ENCODE results near the gene CYGB. TPM values are rescaled to one million over a fixed set of nuclear protein-coding genes. Genes with fewer than 3 reads are reported as not detected.
A peak's percentile ranks its signal among the peaks of the same experiment; 100 is the strongest.

The CYGB gene
- total and polyA plus RNA-seq, 9 of the 15 experiments (the other 6 are each of a cell fraction or from before 2014, with no cell fraction given), result 0.08 to 0.95 (median 0.18) TPM; not detected in 5

DNA sequence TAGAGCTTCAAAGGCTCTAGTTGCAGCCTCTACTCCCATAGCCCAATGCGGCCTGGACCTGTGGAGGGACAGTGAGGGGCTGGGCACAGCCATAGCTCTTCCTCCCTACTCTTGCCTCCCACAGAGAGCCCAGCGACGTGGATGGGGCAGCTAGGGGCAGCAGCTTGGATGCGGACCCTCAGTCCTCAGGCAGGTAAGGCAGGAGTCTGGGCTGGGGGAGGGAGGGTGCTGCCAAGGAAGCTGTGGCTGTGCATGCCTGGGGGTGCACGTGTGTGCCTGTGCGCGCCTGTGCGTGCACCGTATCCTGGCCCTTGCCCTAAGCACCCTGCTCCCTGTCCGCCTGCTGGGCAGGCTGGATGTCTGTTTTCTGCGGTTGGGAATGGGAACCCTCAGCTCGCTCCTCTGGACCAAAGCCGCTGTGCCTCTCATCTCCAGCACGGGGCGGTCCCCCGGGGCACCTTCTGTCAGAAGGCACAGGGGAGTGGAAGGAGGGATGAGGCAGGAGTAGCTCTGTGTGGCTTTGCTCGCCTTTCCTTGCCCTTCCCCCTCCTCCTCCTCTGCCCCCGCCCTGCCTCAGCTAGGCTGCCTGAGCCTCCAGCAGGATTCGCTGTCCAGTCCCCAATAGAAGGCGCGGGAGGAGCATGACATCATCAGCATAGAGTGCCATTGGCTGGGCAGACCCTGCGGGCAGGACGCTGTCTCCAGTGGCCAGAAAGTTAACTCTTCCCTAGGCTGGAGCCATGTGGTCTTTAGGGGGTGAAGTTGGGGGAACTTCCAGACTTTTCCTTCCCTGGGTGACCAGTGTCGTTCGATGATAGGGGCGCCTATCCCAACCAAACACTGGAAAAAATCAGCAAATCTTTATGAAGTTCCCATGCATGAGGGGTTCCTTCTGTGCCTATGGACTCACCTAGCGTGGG, 3.1 kb upstream of the CYGB start (continued):
- TF ChIP-seq, protein P1, sequence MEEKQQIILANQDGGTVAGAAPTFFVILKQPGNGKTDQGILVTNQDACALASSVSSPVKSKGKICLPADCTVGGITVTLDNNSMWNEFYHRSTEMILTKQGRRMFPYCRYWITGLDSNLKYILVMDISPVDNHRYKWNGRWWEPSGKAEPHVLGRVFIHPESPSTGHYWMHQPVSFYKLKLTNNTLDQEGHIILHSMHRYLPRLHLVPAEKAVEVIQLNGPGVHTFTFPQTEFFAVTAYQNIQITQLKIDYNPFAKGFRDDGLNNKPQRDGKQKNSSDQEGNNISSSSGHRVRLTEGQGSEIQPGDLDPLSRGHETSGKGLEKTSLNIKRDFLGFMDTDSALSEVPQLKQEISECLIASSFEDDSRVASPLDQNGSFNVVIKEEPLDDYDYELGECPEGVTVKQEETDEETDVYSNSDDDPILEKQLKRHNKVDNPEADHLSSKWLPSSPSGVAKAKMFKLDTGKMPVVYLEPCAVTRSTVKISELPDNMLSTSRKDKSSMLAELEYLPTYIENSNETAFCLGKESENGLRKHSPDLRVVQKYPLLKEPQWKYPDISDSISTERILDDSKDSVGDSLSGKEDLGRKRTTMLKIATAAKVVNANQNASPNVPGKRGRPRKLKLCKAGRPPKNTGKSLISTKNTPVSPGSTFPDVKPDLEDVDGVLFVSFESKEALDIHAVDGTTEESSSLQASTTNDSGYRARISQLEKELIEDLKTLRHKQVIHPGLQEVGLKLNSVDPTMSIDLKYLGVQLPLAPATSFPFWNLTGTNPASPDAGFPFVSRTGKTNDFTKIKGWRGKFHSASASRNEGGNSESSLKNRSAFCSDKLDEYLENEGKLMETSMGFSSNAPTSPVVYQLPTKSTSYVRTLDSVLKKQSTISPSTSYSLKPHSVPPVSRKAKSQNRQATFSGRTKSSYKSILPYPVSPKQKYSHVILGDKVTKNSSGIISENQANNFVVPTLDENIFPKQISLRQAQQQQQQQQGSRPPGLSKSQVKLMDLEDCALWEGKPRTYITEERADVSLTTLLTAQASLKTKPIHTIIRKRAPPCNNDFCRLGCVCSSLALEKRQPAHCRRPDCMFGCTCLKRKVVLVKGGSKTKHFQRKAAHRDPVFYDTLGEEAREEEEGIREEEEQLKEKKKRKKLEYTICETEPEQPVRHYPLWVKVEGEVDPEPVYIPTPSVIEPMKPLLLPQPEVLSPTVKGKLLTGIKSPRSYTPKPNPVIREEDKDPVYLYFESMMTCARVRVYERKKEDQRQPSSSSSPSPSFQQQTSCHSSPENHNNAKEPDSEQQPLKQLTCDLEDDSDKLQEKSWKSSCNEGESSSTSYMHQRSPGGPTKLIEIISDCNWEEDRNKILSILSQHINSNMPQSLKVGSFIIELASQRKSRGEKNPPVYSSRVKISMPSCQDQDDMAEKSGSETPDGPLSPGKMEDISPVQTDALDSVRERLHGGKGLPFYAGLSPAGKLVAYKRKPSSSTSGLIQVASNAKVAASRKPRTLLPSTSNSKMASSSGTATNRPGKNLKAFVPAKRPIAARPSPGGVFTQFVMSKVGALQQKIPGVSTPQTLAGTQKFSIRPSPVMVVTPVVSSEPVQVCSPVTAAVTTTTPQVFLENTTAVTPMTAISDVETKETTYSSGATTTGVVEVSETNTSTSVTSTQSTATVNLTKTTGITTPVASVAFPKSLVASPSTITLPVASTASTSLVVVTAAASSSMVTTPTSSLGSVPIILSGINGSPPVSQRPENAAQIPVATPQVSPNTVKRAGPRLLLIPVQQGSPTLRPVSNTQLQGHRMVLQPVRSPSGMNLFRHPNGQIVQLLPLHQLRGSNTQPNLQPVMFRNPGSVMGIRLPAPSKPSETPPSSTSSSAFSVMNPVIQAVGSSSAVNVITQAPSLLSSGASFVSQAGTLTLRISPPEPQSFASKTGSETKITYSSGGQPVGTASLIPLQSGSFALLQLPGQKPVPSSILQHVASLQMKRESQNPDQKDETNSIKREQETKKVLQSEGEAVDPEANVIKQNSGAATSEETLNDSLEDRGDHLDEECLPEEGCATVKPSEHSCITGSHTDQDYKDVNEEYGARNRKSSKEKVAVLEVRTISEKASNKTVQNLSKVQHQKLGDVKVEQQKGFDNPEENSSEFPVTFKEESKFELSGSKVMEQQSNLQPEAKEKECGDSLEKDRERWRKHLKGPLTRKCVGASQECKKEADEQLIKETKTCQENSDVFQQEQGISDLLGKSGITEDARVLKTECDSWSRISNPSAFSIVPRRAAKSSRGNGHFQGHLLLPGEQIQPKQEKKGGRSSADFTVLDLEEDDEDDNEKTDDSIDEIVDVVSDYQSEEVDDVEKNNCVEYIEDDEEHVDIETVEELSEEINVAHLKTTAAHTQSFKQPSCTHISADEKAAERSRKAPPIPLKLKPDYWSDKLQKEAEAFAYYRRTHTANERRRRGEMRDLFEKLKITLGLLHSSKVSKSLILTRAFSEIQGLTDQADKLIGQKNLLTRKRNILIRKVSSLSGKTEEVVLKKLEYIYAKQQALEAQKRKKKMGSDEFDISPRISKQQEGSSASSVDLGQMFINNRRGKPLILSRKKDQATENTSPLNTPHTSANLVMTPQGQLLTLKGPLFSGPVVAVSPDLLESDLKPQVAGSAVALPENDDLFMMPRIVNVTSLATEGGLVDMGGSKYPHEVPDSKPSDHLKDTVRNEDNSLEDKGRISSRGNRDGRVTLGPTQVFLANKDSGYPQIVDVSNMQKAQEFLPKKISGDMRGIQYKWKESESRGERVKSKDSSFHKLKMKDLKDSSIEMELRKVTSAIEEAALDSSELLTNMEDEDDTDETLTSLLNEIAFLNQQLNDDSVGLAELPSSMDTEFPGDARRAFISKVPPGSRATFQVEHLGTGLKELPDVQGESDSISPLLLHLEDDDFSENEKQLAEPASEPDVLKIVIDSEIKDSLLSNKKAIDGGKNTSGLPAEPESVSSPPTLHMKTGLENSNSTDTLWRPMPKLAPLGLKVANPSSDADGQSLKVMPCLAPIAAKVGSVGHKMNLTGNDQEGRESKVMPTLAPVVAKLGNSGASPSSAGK (IDR thresholded peaks at IDR 0.05), result peak; percentile 88
- TF ChIP-seq EWSR1 (IDR thresholded peaks at IDR 0.05; ENCODE audit: borderline replicate concordance, low read depth, partially characterized antibody) (no peak), ZNF586 (CRISPR knock-in tag; conservative IDR thresholded peaks at IDR 0.05) (no peak), HMGN3 (IDR thresholded peaks at IDR 0.05; ENCODE audit: borderline replicate concordance, extremely low read depth, insufficient read length, low read depth, low read length) (peak; percentile 61), TOE1 (IDR thresholded peaks at IDR 0.05; ENCODE audit: borderline replicate concordance) (peak; percentile 74; the same call in 1 of the 2 replicates), TOE1 (CRISPR knock-in tag; IDR thresholded peaks at IDR 0.05; ENCODE audit: borderline replicate concordance, low read depth) (no peak), CREB1 (IDR thresholded peaks at IDR 0.05) (peak; percentile 53), CREB1 (CRISPR knock-in tag; IDR thresholded peaks at IDR 0.05) (peak; percentile 56; the same call in 1 of the 2 replicates), NRF1 (conservative IDR thresholded peaks at IDR 0.05 in 1 of 2, IDR thresholded peaks at IDR 0.05 in 1 of 2) (peak; percentile 74 to 78)
- TF ChIP-seq, protein P2, sequence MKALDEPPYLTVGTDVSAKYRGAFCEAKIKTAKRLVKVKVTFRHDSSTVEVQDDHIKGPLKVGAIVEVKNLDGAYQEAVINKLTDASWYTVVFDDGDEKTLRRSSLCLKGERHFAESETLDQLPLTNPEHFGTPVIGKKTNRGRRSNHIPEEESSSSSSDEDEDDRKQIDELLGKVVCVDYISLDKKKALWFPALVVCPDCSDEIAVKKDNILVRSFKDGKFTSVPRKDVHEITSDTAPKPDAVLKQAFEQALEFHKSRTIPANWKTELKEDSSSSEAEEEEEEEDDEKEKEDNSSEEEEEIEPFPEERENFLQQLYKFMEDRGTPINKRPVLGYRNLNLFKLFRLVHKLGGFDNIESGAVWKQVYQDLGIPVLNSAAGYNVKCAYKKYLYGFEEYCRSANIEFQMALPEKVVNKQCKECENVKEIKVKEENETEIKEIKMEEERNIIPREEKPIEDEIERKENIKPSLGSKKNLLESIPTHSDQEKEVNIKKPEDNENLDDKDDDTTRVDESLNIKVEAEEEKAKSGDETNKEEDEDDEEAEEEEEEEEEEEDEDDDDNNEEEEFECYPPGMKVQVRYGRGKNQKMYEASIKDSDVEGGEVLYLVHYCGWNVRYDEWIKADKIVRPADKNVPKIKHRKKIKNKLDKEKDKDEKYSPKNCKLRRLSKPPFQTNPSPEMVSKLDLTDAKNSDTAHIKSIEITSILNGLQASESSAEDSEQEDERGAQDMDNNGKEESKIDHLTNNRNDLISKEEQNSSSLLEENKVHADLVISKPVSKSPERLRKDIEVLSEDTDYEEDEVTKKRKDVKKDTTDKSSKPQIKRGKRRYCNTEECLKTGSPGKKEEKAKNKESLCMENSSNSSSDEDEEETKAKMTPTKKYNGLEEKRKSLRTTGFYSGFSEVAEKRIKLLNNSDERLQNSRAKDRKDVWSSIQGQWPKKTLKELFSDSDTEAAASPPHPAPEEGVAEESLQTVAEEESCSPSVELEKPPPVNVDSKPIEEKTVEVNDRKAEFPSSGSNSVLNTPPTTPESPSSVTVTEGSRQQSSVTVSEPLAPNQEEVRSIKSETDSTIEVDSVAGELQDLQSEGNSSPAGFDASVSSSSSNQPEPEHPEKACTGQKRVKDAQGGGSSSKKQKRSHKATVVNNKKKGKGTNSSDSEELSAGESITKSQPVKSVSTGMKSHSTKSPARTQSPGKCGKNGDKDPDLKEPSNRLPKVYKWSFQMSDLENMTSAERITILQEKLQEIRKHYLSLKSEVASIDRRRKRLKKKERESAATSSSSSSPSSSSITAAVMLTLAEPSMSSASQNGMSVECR (CRISPR knock-in tag; IDR thresholded peaks at IDR 0.05), result 0 out of 2 replicates have a peak, but pooled peaks have one; percentile 28

Data from K562 (cell line).